Right lobe of liver (tissue), 4 donors: ENCODE measurements around the gene MGAT4A.

Source experiments
- POLR2A ChIP-seq: fragments of 450-650 bp; IDR thresholded peaks from one replicate; pipeline ENCODE4 v1.6.1; 2017; ENCODE audit warnings: antibody characterized with exemption, mild to moderate bottlenecking
- TF ChIP-seq, protein P1 (sequence below), 4 donors: fragments of 200-600 bp in 3 of 4; fragments of 450-650 bp in 1 of 4; IDR thresholded peaks; one replicate each; pipeline versions ENCODE4 v1.5.1 to v1.8.0; 2016 to 2022; ENCODE audit warnings: antibody characterized with exemption in 4 of 4, mild to moderate bottlenecking in 2 of 4
- donor health status: DM: no; HTN: no; CAD: no.
- donor health status: DM: no; HTN: no; CAD: no.
- donor health status: DM: no; HTN: yes; CAD: no.

DNA sequence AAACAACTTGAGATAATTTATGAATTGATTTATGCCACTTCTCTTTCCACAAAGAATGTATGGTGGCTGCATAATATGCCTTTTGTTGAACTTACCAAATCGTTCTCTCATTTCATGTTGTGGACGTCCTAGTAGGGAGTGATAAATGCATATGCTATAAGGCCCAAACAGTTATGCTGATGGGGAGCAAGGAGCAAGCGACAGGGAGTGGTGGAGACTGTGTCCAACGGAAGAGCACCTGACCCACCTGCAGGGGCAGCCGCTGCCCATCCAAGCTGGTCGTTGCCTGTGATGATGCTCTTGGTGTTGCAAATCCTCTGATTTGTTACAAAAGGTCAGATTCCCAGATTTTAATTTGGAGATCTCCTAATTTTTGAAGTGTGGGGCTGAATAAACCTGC, 31.0 kb upstream of the MGAT4A start:
- TF ChIP-seq, protein P1, sequence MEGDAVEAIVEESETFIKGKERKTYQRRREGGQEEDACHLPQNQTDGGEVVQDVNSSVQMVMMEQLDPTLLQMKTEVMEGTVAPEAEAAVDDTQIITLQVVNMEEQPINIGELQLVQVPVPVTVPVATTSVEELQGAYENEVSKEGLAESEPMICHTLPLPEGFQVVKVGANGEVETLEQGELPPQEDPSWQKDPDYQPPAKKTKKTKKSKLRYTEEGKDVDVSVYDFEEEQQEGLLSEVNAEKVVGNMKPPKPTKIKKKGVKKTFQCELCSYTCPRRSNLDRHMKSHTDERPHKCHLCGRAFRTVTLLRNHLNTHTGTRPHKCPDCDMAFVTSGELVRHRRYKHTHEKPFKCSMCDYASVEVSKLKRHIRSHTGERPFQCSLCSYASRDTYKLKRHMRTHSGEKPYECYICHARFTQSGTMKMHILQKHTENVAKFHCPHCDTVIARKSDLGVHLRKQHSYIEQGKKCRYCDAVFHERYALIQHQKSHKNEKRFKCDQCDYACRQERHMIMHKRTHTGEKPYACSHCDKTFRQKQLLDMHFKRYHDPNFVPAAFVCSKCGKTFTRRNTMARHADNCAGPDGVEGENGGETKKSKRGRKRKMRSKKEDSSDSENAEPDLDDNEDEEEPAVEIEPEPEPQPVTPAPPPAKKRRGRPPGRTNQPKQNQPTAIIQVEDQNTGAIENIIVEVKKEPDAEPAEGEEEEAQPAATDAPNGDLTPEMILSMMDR (IDR thresholded peaks at IDR 0.05) = no peak
- TF ChIP-seq POLR2A = no peak
